ENCODE measurements around the gene LIPG. TPM values are rescaled to one million over a fixed set of nuclear protein-coding genes. Genes with fewer than 3 reads are reported as not detected.
"Not testable (repeated sequence)": the region's sequence is repeated elsewhere in the genome, so short reads cannot be mapped to it uniquely, and the experiment has no call there.

LIPG gene
- total RNA-seq = under 1 TPM in 1 of 2 experiments, not detected in 1; 0.09 TPM

- no peaks in the 10 kb centered on the region for H3K9me3 Mint-ChIP-seq
- DNase-seq (peak; percentile 56), ATAC-seq (ENCODE audit: low read depth) (peak; percentile 77)
- no peak within 1 kb of the TSS for H3K27ac Mint-ChIP-seq
- H3K4me1 Mint-ChIP-seq = peaks cover 29% of the 10 kb centered on the region
- H3K4me3 Mint-ChIP-seq = peak within 1 kb of the TSS; percentile 65
- H3K36me3 Mint-ChIP-seq = no peaks in the 10 kb centered on the region
- H3K27me3 Mint-ChIP-seq = peaks cover 79% of the 10 kb centered on the region
- POLR2A ChIA-PET = interaction anchor here (0.6 to 0.9 kb wide), 2 partner anchors 75 to 98 kb away, joined by 3 to 8 read pairs; partner anchors contain the start of gene C18orf32
Measured at GRCh38 chr18:49561289-49562193, at the start of gene LIPG. Gene LIPG (plus strand): TSS chr18:49562057. CDS start chr18:49562309, 252 bp downstream.

DNA sequence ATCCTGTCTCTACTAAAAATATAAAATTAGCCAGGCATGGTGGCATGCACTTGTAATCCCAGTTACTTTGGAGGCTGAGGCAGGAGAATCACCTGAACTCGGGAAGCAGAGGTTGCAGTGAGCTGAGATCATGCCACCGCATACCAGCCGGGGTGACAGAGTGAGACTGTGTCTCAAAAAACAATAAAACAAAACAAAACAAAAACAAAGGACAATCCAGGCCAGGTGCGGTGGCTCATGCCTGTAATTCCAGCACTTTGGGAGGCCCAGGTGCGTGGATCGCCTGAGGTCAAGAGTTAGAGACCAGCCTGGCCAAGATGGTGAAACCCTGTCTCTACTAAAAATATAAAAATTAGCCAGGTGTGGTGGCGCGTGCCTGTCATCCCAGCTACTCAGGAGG, 49.0 kb upstream of the LIPG start:
- H3K4me3 Mint-ChIP-seq, POLR2A ChIA-PET: not testable (repeated sequence)

DNA sequence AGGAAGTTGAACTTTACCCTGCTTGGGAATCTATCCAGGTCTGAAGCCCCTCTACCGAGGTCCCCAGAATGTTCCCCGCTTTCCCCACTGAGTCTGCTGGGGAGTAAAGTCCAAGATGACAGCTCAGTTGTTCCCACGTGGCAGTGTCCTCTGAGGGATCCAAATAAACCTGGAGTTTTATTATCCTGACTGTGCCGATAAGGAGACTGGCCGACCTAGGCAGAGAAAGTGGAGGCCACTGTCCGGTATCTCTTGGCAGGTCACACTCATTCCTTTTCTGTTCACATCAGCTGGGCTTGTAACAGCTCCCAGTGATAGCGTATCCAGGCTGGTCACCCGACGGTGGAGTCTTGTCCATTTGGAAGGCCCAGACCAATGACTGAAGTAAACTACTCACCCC, 47.3 kb upstream of the LIPG start:
- Mint-ChIP-seq H3K27me3 (peaks cover 5% of the 10 kb centered on the region), H3K27ac (no peak overlapping the region), H3K9me3 (no peaks in the 10 kb centered on the region), H3K4me3 (no peak overlapping the region), H3K36me3 (no peaks in the 10 kb centered on the region), H3K4me1 (no peaks in the 10 kb centered on the region)
- POLR2A ChIA-PET = no interaction called here
- DNase-seq (no peak), ATAC-seq (ENCODE audit: low read depth) (no peak)

More for the DNA sequence above, 49.0 kb upstream of the LIPG start:
- not testable (repeated sequence) for H3K4me1 Mint-ChIP-seq; ATAC-seq (ENCODE audit: low read depth); H3K36me3 Mint-ChIP-seq; H3K27ac Mint-ChIP-seq; H3K27me3 Mint-ChIP-seq; DNase-seq; H3K9me3 Mint-ChIP-seq

GRCh38 chr18:49515003-49515402, 46.9 kb upstream of the LIPG start:
- H3K36me3 Mint-ChIP-seq; H3K4me1 Mint-ChIP-seq; H3K4me3 Mint-ChIP-seq; H3K27me3 Mint-ChIP-seq; H3K27ac Mint-ChIP-seq; DNase-seq; H3K9me3 Mint-ChIP-seq; ATAC-seq (ENCODE audit: low read depth); POLR2A ChIA-PET: not testable (repeated sequence)

DNA sequence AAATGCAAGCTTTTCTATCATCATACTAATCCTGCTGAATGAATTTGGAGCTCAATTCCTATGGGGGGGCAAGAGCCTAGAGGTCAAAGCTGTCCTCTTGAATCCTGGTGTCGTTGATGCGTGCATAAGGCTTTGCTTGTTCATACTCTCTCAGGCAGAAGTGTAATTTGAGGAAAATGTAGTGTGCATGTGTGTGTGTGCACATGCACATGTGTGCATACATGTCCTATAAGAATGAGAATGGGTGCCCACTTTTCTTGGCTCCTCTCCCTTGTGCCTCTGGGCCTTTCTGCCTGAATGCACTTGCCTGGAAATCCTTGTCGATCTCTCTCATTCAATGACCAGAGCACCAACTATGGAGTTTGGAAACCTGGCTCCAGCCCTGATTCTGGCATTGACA, 46.3 kb upstream of the LIPG start:
- H3K4me3 Mint-ChIP-seq = no peak overlapping the region
- no peak for ATAC-seq (ENCODE audit: low read depth)
- POLR2A ChIA-PET = no interaction called here
- H3K27ac Mint-ChIP-seq = no peak overlapping the region
- no peaks in the 10 kb centered on the region for H3K4me1 Mint-ChIP-seq
- peaks cover 2% of the 10 kb centered on the region for H3K27me3 Mint-ChIP-seq
- H3K9me3 Mint-ChIP-seq = no peaks in the 10 kb centered on the region
- H3K36me3 Mint-ChIP-seq = no peaks in the 10 kb centered on the region
- DNase-seq = no peak

- Mint-ChIP-seq H3K4me1 (no peaks in the 10 kb centered on the region), H3K4me3 (no peak overlapping the region), H3K36me3 (no peaks in the 10 kb centered on the region), H3K27ac (no peak overlapping the region), H3K9me3 (no peaks in the 10 kb centered on the region), H3K27me3 (peaks cover 2% of the 10 kb centered on the region)
- DNase-seq (no peak), ATAC-seq (ENCODE audit: low read depth) (no peak)
- POLR2A ChIA-PET = no interaction called here
Measured at GRCh38 chr18:49517483-49517882, 44.4 kb upstream of the LIPG start.

GRCh38 chr18:49519101-49519971, 42.5 kb upstream of the LIPG start:
- POLR2A ChIA-PET = no interaction called here
- Mint-ChIP-seq H3K27ac (no peak overlapping the region), H3K4me3 (no peak overlapping the region), H3K27me3 (peaks cover 2% of the 10 kb centered on the region), H3K4me1 (no peaks in the 10 kb centered on the region), H3K36me3 (no peaks in the 10 kb centered on the region), H3K9me3 (no peaks in the 10 kb centered on the region)
- no peak for ATAC-seq (ENCODE audit: low read depth)
- DNase-seq = no peak

DNA sequence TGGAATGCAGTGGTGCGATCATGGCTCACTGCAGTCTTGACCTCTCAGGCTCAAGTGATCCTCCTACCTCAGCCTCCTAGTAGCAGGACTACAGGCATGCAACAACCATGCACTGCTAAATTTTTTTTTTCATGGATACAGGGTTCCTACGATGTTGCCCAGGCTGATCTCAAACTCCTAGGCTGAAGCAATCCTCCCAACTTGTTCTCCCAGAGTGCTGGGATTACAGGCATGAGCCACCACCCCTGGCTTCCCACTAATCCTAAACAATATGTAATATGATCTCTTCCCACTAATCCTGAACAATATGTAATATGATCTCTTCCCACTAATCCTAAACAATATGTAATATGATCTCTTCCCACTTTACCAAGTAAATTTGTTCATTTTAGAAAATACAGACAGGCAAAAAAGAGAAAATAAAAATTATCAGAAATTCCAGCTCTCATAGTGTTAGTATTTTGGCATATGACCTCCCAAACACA, 41.2 kb upstream of the LIPG start:
- H3K36me3 Mint-ChIP-seq = no peaks in the 10 kb centered on the region
- H3K4me1 Mint-ChIP-seq = no peaks in the 10 kb centered on the region
- POLR2A ChIA-PET = no interaction called here
- no peak overlapping the region for H3K27ac Mint-ChIP-seq
- no peak for ATAC-seq (ENCODE audit: low read depth)
- no peak for DNase-seq
- H3K4me3 Mint-ChIP-seq = no peak overlapping the region
- H3K9me3 Mint-ChIP-seq = no peaks in the 10 kb centered on the region
- H3K27me3 Mint-ChIP-seq = peaks cover 2% of the 10 kb centered on the region

DNA sequence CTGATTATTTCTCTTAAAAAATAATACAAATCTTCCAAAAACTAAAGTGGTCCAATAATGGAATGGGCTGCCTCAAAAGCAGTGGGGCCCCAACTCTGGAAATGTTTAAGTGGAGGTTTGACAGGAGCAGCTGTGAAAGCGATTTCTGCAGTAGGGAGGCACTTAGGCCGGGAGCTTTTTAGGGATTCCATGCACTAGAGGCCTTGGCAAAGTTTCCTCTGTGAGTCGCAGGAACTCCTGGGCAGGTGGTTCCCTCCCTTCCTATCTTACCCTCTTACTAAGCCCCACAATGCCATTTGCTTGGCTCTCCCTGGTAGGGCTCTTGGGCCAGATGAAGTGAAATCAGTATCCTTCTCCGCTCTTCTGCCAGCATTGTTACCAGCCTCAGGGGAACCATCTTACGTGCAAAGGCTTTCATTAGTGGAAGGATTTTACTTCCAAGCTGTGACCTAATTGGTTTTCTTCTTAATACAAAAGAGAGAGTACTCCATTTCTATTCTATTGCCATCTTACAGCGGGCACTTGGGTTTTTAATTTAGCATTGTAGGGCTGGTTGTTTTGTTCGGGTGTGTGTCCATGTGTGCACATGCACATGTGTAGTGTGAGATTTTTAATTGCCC, 40.5 kb upstream of the LIPG start:
- H3K36me3 Mint-ChIP-seq = no peaks in the 10 kb centered on the region
- no peak overlapping the region for H3K4me3 Mint-ChIP-seq
- no peaks in the 10 kb centered on the region for H3K4me1 Mint-ChIP-seq
- DNase-seq = no peak
- H3K27ac Mint-ChIP-seq = no peak overlapping the region
- H3K27me3 Mint-ChIP-seq = peaks cover 2% of the 10 kb centered on the region
- no peak for ATAC-seq (ENCODE audit: low read depth)
- POLR2A ChIA-PET = no interaction called here
- H3K9me3 Mint-ChIP-seq = no peaks in the 10 kb centered on the region

DNA sequence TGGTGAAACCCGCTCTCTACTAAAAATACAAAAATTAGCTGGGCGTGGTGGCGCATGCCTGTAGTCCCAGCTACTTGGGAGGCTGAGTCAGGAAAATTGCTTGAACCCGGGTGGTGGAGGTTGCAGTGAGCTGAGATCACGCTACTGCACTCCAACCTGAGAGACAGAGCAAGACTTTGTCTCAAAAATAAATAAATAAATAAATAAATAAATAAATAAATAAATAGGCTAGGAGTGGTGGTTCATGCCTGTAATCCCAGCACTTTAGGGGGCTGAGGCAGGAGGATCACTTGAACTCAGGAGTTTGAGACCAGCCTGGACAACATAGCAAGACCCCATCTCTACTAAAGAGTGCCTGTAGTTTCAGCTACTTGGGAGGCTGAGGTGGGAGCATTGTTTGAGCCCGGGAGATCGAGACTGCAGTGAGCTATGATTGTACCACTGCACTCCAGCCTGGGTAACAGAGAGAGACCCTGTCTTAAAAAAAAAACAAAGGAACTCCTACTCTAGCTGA, 38.2 kb upstream of the LIPG start:
- H3K9me3 Mint-ChIP-seq; ATAC-seq (ENCODE audit: low read depth); POLR2A ChIA-PET; H3K36me3 Mint-ChIP-seq; H3K27me3 Mint-ChIP-seq; H3K27ac Mint-ChIP-seq; H3K4me3 Mint-ChIP-seq; DNase-seq; H3K4me1 Mint-ChIP-seq: not testable (repeated sequence)

- H3K36me3 Mint-ChIP-seq = no peaks in the 10 kb centered on the region
Measured at GRCh38 chr18:49524349-49524748, 37.5 kb upstream of the LIPG start.

GRCh38 chr18:49524951-49525350, 36.9 kb upstream of the LIPG start:
- no peak for ATAC-seq (ENCODE audit: low read depth)
- H3K27ac Mint-ChIP-seq = no peak overlapping the region
- no peaks in the 10 kb centered on the region for H3K9me3 Mint-ChIP-seq
- H3K27me3 Mint-ChIP-seq = peaks cover 4% of the 10 kb centered on the region
- no peak overlapping the region for H3K4me3 Mint-ChIP-seq
- DNase-seq = no peak
- no peaks in the 10 kb centered on the region for H3K4me1 Mint-ChIP-seq
- POLR2A ChIA-PET = no interaction called here
- H3K36me3 Mint-ChIP-seq = no peaks in the 10 kb centered on the region

More at GRCh38 chr18:49524349-49524748, 37.5 kb upstream of the LIPG start:
- DNase-seq (no peak), ATAC-seq (ENCODE audit: low read depth) (no peak)
- Mint-ChIP-seq H3K27ac (no peak overlapping the region), H3K4me3 (no peak overlapping the region), H3K9me3 (no peaks in the 10 kb centered on the region), H3K4me1 (no peaks in the 10 kb centered on the region), H3K27me3 (peaks cover 4% of the 10 kb centered on the region)
- POLR2A ChIA-PET = no interaction called here

DNA sequence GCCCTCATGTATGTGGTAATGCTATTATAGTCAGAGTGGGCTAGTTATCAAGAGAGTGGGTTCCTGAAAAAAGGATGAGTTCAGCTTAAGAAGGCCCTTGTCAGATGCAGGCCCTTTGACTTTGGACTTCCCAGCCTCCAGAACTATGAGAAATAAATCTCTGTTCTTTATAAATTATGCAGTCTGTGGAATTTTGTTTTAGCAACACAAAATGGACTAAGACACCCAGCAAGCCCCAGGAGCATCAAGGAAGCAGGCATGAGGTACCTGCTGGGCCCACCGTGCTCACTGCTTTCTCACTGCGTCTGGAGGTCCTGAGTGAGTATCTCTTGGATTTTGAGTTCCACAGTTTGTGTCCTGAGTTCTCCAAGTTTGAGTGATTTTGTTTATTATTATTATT, 35.9 kb upstream of the LIPG start:
- H3K27me3 Mint-ChIP-seq = peaks cover 7% of the 10 kb centered on the region
- POLR2A ChIA-PET = no interaction called here
- H3K27ac Mint-ChIP-seq = no peak overlapping the region
- DNase-seq = no peak
- H3K9me3 Mint-ChIP-seq = no peaks in the 10 kb centered on the region
- no peaks in the 10 kb centered on the region for H3K4me1 Mint-ChIP-seq
- no peak overlapping the region for H3K4me3 Mint-ChIP-seq
- H3K36me3 Mint-ChIP-seq = no peaks in the 10 kb centered on the region
- no peak for ATAC-seq (ENCODE audit: low read depth)
